Measurements from ENCODE around the gene TRAM2.

DNA sequence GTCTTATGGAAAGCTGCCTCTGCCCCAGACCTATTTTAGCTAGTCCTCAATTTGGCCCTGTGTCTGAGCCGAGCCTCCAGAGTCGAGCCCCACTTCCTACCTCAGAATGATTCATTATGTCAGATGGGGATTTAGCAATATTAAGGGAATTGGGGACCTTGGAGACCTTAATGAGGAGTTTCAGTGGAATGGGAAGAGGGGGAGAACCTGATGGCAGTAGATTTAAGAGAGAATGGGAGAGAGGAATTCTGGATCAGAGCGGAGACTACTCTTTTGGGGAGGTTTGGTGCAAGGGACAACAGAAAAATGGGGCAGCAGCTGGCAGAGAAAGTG, 93.2 kb downstream of the TRAM2 start:
- TF ChIP-seq, protein P1, sequence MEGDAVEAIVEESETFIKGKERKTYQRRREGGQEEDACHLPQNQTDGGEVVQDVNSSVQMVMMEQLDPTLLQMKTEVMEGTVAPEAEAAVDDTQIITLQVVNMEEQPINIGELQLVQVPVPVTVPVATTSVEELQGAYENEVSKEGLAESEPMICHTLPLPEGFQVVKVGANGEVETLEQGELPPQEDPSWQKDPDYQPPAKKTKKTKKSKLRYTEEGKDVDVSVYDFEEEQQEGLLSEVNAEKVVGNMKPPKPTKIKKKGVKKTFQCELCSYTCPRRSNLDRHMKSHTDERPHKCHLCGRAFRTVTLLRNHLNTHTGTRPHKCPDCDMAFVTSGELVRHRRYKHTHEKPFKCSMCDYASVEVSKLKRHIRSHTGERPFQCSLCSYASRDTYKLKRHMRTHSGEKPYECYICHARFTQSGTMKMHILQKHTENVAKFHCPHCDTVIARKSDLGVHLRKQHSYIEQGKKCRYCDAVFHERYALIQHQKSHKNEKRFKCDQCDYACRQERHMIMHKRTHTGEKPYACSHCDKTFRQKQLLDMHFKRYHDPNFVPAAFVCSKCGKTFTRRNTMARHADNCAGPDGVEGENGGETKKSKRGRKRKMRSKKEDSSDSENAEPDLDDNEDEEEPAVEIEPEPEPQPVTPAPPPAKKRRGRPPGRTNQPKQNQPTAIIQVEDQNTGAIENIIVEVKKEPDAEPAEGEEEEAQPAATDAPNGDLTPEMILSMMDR (IDR thresholded peaks at IDR 0.05; ENCODE audit: control extremely low read depth in 1 of 3, insufficient read depth in 1 of 3, low read depth in 1 of 3, low read length in 3 of 3) = no peak
- TF ChIP-seq, protein P2, sequence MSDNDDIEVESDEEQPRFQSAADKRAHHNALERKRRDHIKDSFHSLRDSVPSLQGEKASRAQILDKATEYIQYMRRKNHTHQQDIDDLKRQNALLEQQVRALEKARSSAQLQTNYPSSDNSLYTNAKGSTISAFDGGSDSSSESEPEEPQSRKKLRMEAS (IDR thresholded peaks at IDR 0.05) = no peak
- TF ChIP-seq POLR2A (IDR thresholded peaks at IDR 0.05; ENCODE audit: control extremely low read depth in 1 of 2, low read depth in 2 of 2, low read length in 2 of 2) (no peak), EGR1 (IDR thresholded peaks at IDR 0.05; ENCODE audit: borderline replicate concordance, low read depth, low read length) (no peak), EZH2 (IDR thresholded peaks at IDR 0.05; ENCODE audit: low read depth, low read length, severe bottlenecking) (no peak), CREB1 (IDR thresholded peaks at IDR 0.05) (no peak)
